Measurements from ENCODE around the gene TEPSIN. TPM values are rescaled to one million over a fixed set of nuclear protein-coding genes. Genes with fewer than 3 reads are reported as not detected.
A peak's percentile ranks its signal among the peaks of the same experiment; 100 is the strongest.

TEPSIN gene
- total and polyA plus RNA-seq, 2 of the 8 experiments (the other 6 are each of a cell fraction or from before 2014, with no cell fraction given): 22.9 to 28.0 TPM

DNA sequence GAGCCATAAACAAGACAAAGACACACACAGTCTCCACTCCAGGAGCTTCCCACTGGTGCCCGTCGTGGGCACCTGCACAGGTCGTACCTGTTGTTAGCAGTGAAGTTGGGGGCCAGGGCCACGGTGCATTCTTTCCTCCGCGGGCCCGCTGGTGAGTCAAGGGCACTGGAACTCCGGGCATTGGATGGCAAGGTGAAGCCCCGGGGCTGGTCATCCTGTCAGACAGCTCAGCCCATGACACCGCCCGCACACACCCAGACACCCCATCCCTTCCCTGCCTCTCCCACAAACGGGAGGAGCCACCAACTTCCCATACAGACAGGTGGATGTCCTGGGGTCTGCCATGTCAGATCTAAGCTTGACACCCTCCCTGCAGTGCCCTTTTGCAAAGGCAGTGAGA lies 32.2 kb downstream of the TEPSIN start:
- H4K91ac ChIP-seq (replicated peaks; ENCODE audit: insufficient read length, low read length): no peak overlapping the region
- no peak overlapping the region for H3K4me2 ChIP-seq (ENCODE audit: insufficient read depth in 1 of 2, low read depth in 2 of 2, low read length in 2 of 2)
- no peak overlapping the region for H3K23ac ChIP-seq (ENCODE audit: insufficient read length)
- H4K5ac ChIP-seq (ENCODE audit: insufficient read length, low read depth, low read length): no peak overlapping the region
- FAIRE-seq: no peak
- H2AK5ac ChIP-seq (ENCODE audit: low read depth, low read length): no peak overlapping the region
- H4K20me1 ChIP-seq (replicated peaks in 1 of 2; ENCODE audit: control insufficient read depth in 1 of 2, insufficient read depth in 2 of 2, low read length in 2 of 2): peaks cover 3 to 12% of the 10 kb centered on the region in 2 experiments
- no peak overlapping the region for H3K4ac ChIP-seq (replicated peaks; ENCODE audit: insufficient read length, low read depth, low read length)
- no peak overlapping the region for H2BK5ac ChIP-seq (ENCODE audit: low read depth, low read length)
- no peak overlapping the region for H2BK20ac ChIP-seq (ENCODE audit: low read length)
- H4K8ac ChIP-seq (ENCODE audit: extremely low read depth, insufficient read depth, low read length): peak overlapping the region; percentile 51; the same call in 1 of the 2 replicates
- ChIA-PET CTCF (ENCODE audit: partially characterized antibody) (interaction anchor here (1.1 to 1.2 kb wide), 2 partner anchors 31 to 86 kb away, joined by 3 read pairs; no protein-coding TSS in a partner anchor), POLR2A (ENCODE audit: partially characterized antibody) (interaction anchor here (0.6 kb wide), 1 partner anchor 599 kb away, joined by 3 read pairs; no protein-coding TSS in a partner anchor)
- 91% methylated on average over 12 of the region's 12 CpGs; no CpG with 5 or more reads in 1 of the 2 experiments for WGBS, 2 experiments (ENCODE audit: extremely low coverage in 1 of 2, insufficient coverage in 1 of 2, insufficient read length in 1 of 2, insufficient replicate concordance in 2 of 2, low coverage in 1 of 2, low lambda C conversion rate in 2 of 2, missing lambda C conversion rate in 1 of 2)
- no peak overlapping the region for H2BK15ac ChIP-seq (ENCODE audit: low read length)
- no peaks in the 10 kb centered on the region; a peak in 1 of 7 replicates for H3K4me1 ChIP-seq (replicated peaks in 1 of 4; ENCODE audit: control insufficient read depth in 3 of 4, insufficient read depth in 4 of 4, low read length in 3 of 4)
- no peak overlapping the region for H3K14ac ChIP-seq (ENCODE audit: insufficient read length)
- no peaks in the 10 kb centered on the region for H3K27me3 ChIP-seq (replicated peaks in 1 of 4; ENCODE audit: control insufficient read depth in 3 of 4, extremely low read depth in 1 of 4, insufficient read depth in 3 of 4, low read length in 3 of 4)
- H3K79me1 ChIP-seq (ENCODE audit: low read depth, low read length): peaks cover 2% of the 10 kb centered on the region; the same call in 1 of the 2 replicates
- H2AFZ ChIP-seq (ENCODE audit: low read length): no peak overlapping the region
- no peak overlapping the region for H3K4me3 ChIP-seq (ENCODE audit: extremely low read depth in 1 of 4, insufficient read depth in 2 of 4, low read depth in 3 of 4, low read length in 4 of 4)
- no peak for DNase-seq (ENCODE audit: low read depth in 1 of 2, low spot score in 2 of 2)
- no peak overlapping the region for H2BK120ac ChIP-seq (replicated peaks; ENCODE audit: low read depth, low read length)
- no peak overlapping the region for H2BK12ac ChIP-seq (ENCODE audit: low read depth, low read length)
- no peaks in the 10 kb centered on the region for H3K79me2 ChIP-seq (ENCODE audit: control insufficient read depth in 1 of 2, insufficient read depth in 2 of 2, low read length in 2 of 2)
- H3K23me2 ChIP-seq (ENCODE audit: low read depth, low read length): peaks cover 3% of the 10 kb centered on the region; the same call in 1 of the 2 replicates
- no peak overlapping the region for H3K9ac ChIP-seq (replicated peaks in 1 of 4; ENCODE audit: extremely low read depth in 1 of 4, low read depth in 3 of 4, low read length in 3 of 4)
- H3K18ac ChIP-seq (ENCODE audit: extremely low read depth, low read length): no peak overlapping the region
- TF ChIP-seq YY1 (IDR thresholded peaks at IDR 0.05; ENCODE audit: low read depth, low read length): no peak
- TF ChIP-seq CREB1 (IDR thresholded peaks at IDR 0.05): no peak
- no peak for TF ChIP-seq TAF1 (IDR thresholded peaks at IDR 0.05; ENCODE audit: low read depth, low read length)
- TF ChIP-seq CBX5 (IDR thresholded peaks at IDR 0.05; ENCODE audit: low read depth, low read length): no peak
- no peak for TF ChIP-seq RXRA (IDR thresholded peaks at IDR 0.05; ENCODE audit: insufficient read depth, low read depth, low read length)
- TF ChIP-seq CHD1 (IDR thresholded peaks at IDR 0.05; ENCODE audit: low read depth, low read length): no peak
- TF ChIP-seq, protein P1, sequence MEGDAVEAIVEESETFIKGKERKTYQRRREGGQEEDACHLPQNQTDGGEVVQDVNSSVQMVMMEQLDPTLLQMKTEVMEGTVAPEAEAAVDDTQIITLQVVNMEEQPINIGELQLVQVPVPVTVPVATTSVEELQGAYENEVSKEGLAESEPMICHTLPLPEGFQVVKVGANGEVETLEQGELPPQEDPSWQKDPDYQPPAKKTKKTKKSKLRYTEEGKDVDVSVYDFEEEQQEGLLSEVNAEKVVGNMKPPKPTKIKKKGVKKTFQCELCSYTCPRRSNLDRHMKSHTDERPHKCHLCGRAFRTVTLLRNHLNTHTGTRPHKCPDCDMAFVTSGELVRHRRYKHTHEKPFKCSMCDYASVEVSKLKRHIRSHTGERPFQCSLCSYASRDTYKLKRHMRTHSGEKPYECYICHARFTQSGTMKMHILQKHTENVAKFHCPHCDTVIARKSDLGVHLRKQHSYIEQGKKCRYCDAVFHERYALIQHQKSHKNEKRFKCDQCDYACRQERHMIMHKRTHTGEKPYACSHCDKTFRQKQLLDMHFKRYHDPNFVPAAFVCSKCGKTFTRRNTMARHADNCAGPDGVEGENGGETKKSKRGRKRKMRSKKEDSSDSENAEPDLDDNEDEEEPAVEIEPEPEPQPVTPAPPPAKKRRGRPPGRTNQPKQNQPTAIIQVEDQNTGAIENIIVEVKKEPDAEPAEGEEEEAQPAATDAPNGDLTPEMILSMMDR (IDR thresholded peaks at IDR 0.05; ENCODE audit: control extremely low read depth in 1 of 3, insufficient read depth in 1 of 3, low read depth in 1 of 3, low read length in 3 of 3): no peak
- TF ChIP-seq NANOG (IDR thresholded peaks at IDR 0.05; ENCODE audit: insufficient read depth, low read depth, low read length, poor library complexity, severe bottlenecking): no peak
- no peak for TF ChIP-seq JUN (IDR thresholded peaks at IDR 0.05; ENCODE audit: low read depth, low read length)
- TF ChIP-seq TCF12 (IDR thresholded peaks at IDR 0.05; ENCODE audit: low read depth, low read length): no peak
- no peak for TF ChIP-seq POLR2A (IDR thresholded peaks at IDR 0.05; ENCODE audit: control extremely low read depth in 1 of 2, low read depth in 2 of 2, low read length in 2 of 2)
- TF ChIP-seq HDAC6 (IDR thresholded peaks at IDR 0.05; ENCODE audit: low read depth, low read length): no peak
- no peak for TF ChIP-seq POLR2AphosphoS5 (IDR thresholded peaks at IDR 0.05; ENCODE audit: low read depth, low read length)
- H3K56ac ChIP-seq (replicated peaks; ENCODE audit: insufficient read length, low read depth, low read length): no peak overlapping the region
- peaks cover 0 to 3% (median 0%) of the 10 kb centered on the region in 4 experiments; a peak in 3 of 8 replicates for H3K36me3 ChIP-seq (ENCODE audit: control insufficient read depth in 2 of 4, insufficient read depth in 4 of 4, low read length in 3 of 4)
- no peaks in the 10 kb centered on the region for H3K9me3 ChIP-seq (ENCODE audit: insufficient read depth in 2 of 2, low read depth in 1 of 2, low read length in 1 of 2)
- H3K27ac ChIP-seq (ENCODE audit: low read depth, low read length): no peak overlapping the region

All from H1 (cell line).